HG03060 (cell line): ENCODE results near the gene TRIM62.

ENCODE experiments used
- ATAC-seq: cut with Tn5 transposase; IDR thresholded peaks from one replicate; pipeline ENCODE4 v1.9.1; 2021; ENCODE audit warnings: low read depth, moderate number of reproducible peaks; ENCODE audit not compliant: unreplicated experiment

TRIM62 gene

GRCh38 chr1:33162141-33162540 is 19.7 kb downstream of the TRIM62 start:
- ATAC-seq, result no peak

GRCh38 chr1:33161061-33161681 is 20.7 kb downstream of the TRIM62 start:
- no peak for ATAC-seq

- no peak for ATAC-seq
These were observed 22.3 kb downstream of the TRIM62 start for GRCh38 chr1:33159577-33159976.

GRCh38 chr1:33158366-33158765 is 23.5 kb downstream of the TRIM62 start:
- ATAC-seq, result no peak

- no peak for ATAC-seq
These were observed 24.7 kb downstream of the TRIM62 start for GRCh38 chr1:33157131-33157530.

GRCh38 chr1:33155877-33156538 is 25.8 kb downstream of the TRIM62 start:
- ATAC-seq, result no peak

- ATAC-seq, result no peak
These were observed 28.2 kb downstream of the TRIM62 start for GRCh38 chr1:33153650-33154049.

GRCh38 chr1:33152685-33153432 is 29.0 kb downstream of the TRIM62 start:
- ATAC-seq, result no peak

- ATAC-seq, result no peak
These were observed 30.7 kb downstream of the TRIM62 start for GRCh38 chr1:33151116-33151515.

GRCh38 chr1:33150522-33150921 is 31.3 kb downstream of the TRIM62 start:
- no peak for ATAC-seq

- no peak for ATAC-seq
These were observed 32.2 kb downstream of the TRIM62 start for GRCh38 chr1:33149453-33150190.

- no peak for ATAC-seq
These were observed 33.2 kb downstream of the TRIM62 start for GRCh38 chr1:33148615-33149014.

- no peak for ATAC-seq
These were observed 33.9 kb downstream of the TRIM62 start for GRCh38 chr1:33147997-33148314.

GRCh38 chr1:33147275-33147996 is 34.4 kb downstream of the TRIM62 start:
- ATAC-seq, result no peak

GRCh38 chr1:33146003-33146402 is 35.8 kb downstream of the TRIM62 start:
- ATAC-seq, result no peak

- ATAC-seq, result no peak
These were observed 38.1 kb downstream of the TRIM62 start for GRCh38 chr1:33143698-33144097.

- ATAC-seq, result no peak
These were observed 38.7 kb downstream of the TRIM62 start for GRCh38 chr1:33143176-33143575.

- ATAC-seq, result no peak
These were observed 39.3 kb downstream of the TRIM62 start for GRCh38 chr1:33142483-33143064.

GRCh38 chr1:33141781-33142180 is 40.1 kb downstream of the TRIM62 start:
- ATAC-seq, result no peak

GRCh38 chr1:33141216-33141615 is 40.6 kb downstream of the TRIM62 start:
- no peak for ATAC-seq
